Measurements from ENCODE around the gene PRKN. TPM values are rescaled to one million over a fixed set of nuclear protein-coding genes. Genes with fewer than 3 reads are reported as not detected.

Gene PRKN
- polyA plus RNA-seq, 1 donor from 2014 or later: 1.2 TPM

DNA sequence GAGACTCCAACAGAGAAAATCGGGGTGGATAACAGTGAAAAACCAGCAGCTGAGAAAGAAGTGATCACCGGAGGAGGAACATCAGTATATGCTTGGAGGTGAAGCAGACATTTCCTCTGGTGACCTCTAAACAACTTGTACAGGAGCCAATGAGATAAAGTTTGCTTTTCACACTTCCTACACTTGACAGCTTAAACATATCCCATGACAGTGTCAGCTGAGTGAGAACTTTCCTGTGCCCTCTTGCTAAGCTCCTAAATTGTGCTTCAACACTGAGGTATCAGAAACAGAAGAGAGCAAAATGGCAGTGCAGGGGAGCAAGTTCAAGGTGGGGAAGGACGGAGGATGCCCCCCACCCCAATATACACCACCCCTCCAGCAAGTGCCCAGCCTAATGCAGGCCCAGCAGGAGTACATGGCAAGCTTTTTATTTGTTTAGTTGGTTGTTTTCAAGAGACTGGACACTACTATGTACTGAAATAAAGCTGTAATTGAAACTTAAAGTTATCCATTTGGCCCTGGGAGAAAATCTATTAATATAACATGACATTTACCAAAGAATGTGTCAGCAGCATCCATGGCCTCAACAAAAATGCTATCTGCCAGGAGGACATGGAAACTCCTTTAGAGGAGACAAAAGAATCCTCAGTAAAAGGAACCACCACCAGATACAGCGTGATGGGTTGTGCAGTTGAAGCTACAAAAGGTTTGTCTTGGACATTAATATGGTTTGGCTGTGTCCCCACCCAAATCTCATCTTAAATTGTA lies 540.2 kb downstream of the PRKN start:
- H3K9ac ChIP-seq (ENCODE audit: low read length): no peak overlapping the region
- no peak overlapping the region for H3K4me3 ChIP-seq (ENCODE audit: low read length)
- no peaks in the 10 kb centered on the region for H3K9me3 ChIP-seq (ENCODE audit: low read length)
- TF ChIP-seq TAF1 (IDR thresholded peaks at IDR 0.05; ENCODE audit: low read depth): no peak
- TF ChIP-seq POLR2AphosphoS5 (IDR thresholded peaks at IDR 0.05): no peak
- TF ChIP-seq SMC3 (conservative IDR thresholded peaks at IDR 0.05; ENCODE audit: poor library complexity): no peak
- TF ChIP-seq, protein P1, sequence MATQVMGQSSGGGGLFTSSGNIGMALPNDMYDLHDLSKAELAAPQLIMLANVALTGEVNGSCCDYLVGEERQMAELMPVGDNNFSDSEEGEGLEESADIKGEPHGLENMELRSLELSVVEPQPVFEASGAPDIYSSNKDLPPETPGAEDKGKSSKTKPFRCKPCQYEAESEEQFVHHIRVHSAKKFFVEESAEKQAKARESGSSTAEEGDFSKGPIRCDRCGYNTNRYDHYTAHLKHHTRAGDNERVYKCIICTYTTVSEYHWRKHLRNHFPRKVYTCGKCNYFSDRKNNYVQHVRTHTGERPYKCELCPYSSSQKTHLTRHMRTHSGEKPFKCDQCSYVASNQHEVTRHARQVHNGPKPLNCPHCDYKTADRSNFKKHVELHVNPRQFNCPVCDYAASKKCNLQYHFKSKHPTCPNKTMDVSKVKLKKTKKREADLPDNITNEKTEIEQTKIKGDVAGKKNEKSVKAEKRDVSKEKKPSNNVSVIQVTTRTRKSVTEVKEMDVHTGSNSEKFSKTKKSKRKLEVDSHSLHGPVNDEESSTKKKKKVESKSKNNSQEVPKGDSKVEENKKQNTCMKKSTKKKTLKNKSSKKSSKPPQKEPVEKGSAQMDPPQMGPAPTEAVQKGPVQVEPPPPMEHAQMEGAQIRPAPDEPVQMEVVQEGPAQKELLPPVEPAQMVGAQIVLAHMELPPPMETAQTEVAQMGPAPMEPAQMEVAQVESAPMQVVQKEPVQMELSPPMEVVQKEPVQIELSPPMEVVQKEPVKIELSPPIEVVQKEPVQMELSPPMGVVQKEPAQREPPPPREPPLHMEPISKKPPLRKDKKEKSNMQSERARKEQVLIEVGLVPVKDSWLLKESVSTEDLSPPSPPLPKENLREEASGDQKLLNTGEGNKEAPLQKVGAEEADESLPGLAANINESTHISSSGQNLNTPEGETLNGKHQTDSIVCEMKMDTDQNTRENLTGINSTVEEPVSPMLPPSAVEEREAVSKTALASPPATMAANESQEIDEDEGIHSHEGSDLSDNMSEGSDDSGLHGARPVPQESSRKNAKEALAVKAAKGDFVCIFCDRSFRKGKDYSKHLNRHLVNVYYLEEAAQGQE (IDR thresholded peaks at IDR 0.05; ENCODE audit: borderline replicate concordance): no peak
- no peak for TF ChIP-seq EP300 (conservative IDR thresholded peaks at IDR 0.05; ENCODE audit: poor library complexity, severe bottlenecking)
- no peak for TF ChIP-seq RAD21 (conservative IDR thresholded peaks at IDR 0.05)
- no peak for TF ChIP-seq EZH2 (IDR thresholded peaks at IDR 0.05; ENCODE audit: borderline replicate concordance, insufficient read depth, low read length, poor library complexity, severe bottlenecking)
- no peaks in the 10 kb centered on the region for H4K20me1 ChIP-seq (ENCODE audit: insufficient read depth)
- H3F3A ChIP-seq (ENCODE audit: insufficient read depth, low read length, poor library complexity, severe bottlenecking): no peaks in the 10 kb centered on the region
- H2AFZ ChIP-seq (ENCODE audit: low read depth, low read length): no peak overlapping the region
- no peaks in the 10 kb centered on the region for H3K9me2 ChIP-seq (ENCODE audit: insufficient read depth, low read length)
- H3K27me3 ChIP-seq (ENCODE audit: insufficient read depth, low read depth, low read length): no peaks in the 10 kb centered on the region
- H3K4me2 ChIP-seq (ENCODE audit: low read length): no peak overlapping the region
- H3K36me3 ChIP-seq (ENCODE audit: insufficient read depth, low read length): no peaks in the 10 kb centered on the region
- no peak overlapping the region for H3K27ac ChIP-seq (ENCODE audit: low read length)
- no peaks in the 10 kb centered on the region for H3K79me2 ChIP-seq (replicated peaks; ENCODE audit: insufficient read depth, low read length)

DNA sequence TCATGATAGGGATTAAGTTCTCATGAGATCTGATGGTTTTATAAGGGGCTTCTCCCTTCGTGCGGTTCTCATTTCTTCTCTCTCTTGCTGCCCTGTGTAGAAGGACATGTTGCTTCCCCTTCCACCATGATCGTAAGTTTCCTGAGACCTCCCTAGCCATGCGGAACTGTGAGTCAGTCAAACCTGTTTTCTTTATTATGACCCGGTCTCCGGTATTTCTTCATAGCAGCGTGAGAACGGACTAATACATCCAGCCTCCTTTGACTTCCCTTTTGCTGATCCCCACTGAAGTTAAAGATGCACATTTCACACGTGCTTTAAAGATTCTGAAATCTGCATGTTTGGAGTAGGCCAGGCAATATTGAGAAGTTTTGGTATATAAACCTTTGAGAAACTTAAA lies 543.1 kb downstream of the PRKN start:
- no peaks in the 10 kb centered on the region for H3K9me2 ChIP-seq (ENCODE audit: insufficient read depth, low read length)
- no peak overlapping the region for H2AFZ ChIP-seq (ENCODE audit: low read depth, low read length)
- H3K79me2 ChIP-seq (replicated peaks; ENCODE audit: insufficient read depth, low read length): no peaks in the 10 kb centered on the region
- TF ChIP-seq EP300 (conservative IDR thresholded peaks at IDR 0.05; ENCODE audit: poor library complexity, severe bottlenecking) (no peak), RAD21 (conservative IDR thresholded peaks at IDR 0.05) (no peak), EZH2 (IDR thresholded peaks at IDR 0.05; ENCODE audit: borderline replicate concordance, insufficient read depth, low read length, poor library complexity, severe bottlenecking) (no peak), SMC3 (conservative IDR thresholded peaks at IDR 0.05; ENCODE audit: poor library complexity) (no peak), TAF1 (IDR thresholded peaks at IDR 0.05; ENCODE audit: low read depth) (no peak), POLR2AphosphoS5 (IDR thresholded peaks at IDR 0.05) (no peak), MXI1 (conservative IDR thresholded peaks at IDR 0.05; ENCODE audit: poor library complexity, severe bottlenecking) (no peak)
- TF ChIP-seq, protein P2, sequence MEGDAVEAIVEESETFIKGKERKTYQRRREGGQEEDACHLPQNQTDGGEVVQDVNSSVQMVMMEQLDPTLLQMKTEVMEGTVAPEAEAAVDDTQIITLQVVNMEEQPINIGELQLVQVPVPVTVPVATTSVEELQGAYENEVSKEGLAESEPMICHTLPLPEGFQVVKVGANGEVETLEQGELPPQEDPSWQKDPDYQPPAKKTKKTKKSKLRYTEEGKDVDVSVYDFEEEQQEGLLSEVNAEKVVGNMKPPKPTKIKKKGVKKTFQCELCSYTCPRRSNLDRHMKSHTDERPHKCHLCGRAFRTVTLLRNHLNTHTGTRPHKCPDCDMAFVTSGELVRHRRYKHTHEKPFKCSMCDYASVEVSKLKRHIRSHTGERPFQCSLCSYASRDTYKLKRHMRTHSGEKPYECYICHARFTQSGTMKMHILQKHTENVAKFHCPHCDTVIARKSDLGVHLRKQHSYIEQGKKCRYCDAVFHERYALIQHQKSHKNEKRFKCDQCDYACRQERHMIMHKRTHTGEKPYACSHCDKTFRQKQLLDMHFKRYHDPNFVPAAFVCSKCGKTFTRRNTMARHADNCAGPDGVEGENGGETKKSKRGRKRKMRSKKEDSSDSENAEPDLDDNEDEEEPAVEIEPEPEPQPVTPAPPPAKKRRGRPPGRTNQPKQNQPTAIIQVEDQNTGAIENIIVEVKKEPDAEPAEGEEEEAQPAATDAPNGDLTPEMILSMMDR (IDR thresholded peaks at IDR 0.05; ENCODE audit: poor library complexity, severe bottlenecking): no peak
- TF ChIP-seq, protein P1 (IDR thresholded peaks at IDR 0.05; ENCODE audit: borderline replicate concordance): no peak
- H4K20me1 ChIP-seq (ENCODE audit: insufficient read depth): no peaks in the 10 kb centered on the region
- no peak overlapping the region for H3K4me3 ChIP-seq (ENCODE audit: low read length)
- H3F3A ChIP-seq (ENCODE audit: insufficient read depth, low read length, poor library complexity, severe bottlenecking): no peaks in the 10 kb centered on the region
- H3K9me3 ChIP-seq (ENCODE audit: low read length): no peaks in the 10 kb centered on the region
- H3K9ac ChIP-seq (ENCODE audit: low read length): no peak overlapping the region
- H3K27me3 ChIP-seq (ENCODE audit: insufficient read depth, low read depth, low read length): no peaks in the 10 kb centered on the region
- H3K36me3 ChIP-seq (ENCODE audit: insufficient read depth, low read length): no peaks in the 10 kb centered on the region
- H3K4me2 ChIP-seq (ENCODE audit: low read length): no peak overlapping the region
- no peak overlapping the region for H3K27ac ChIP-seq (ENCODE audit: low read length)

All from neural cell (in vitro differentiated cells).